ENCODE data around the gene DNAJB8.

Gene DNAJB8

DNA sequence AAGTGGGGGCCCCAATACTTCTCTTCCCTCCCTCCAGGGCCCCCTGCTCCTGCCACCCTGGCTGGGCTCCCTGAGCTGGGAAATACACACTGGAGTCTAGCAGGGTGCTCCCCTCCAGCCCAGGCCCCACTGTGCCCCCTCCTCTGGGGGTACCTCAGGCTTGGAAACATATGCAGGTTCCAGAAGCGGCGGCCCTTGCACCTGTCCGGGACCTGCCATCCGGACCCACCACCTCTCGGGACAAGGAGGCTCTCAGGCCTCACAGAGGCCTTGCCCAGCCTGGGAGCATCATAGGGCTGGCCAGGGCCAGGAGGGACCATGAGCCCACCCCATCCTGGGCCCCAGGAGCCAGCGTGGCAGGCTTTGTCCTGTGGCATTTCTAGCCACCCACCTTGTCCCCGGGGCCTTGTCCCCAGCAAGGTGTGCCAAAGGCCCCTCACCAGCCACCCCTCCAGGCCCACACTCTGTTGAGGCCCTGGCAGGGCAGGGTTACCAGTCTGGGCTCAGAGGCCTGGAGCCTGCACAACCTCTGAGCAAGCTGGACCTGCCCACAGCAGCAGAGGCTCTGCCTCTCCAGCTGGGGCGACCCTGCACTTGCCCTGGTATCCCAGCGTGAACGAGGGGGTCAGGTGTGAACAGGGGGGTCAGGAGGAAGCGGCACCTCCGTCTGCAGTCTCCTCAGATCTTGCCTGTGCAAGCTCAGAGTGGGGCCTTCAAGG is 45.8 kb downstream of the DNAJB8 start:
- H3K4me3 ChIP-seq (ENCODE audit: low read length): no peak overlapping the region
- TF ChIP-seq ZNF274 (IDR thresholded peaks at IDR 0.05; ENCODE audit: low read depth, low read length): no peak

DNA sequence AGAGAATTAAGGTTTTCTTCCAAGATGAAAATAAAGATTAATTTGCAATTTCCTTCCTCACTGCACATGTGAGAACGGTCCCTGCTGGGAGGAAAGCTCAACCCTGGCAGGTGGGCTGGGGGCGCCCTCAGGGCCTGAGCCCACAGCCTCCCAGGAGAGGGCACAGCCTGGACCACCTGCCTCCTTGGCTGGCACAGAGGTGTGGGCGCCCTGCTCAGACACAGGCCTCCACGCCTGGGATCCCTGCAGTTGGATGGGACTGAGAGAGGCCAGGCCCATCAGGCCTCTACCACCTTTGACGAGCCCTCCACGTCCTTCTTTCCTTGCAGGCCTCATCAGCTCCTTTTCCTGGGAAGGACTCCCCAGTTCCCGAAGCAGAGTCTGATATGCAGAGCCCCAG is 46.4 kb downstream of the DNAJB8 start:
- H3K4me3 ChIP-seq (ENCODE audit: low read length): no peak overlapping the region
- no peak for TF ChIP-seq ZNF274 (IDR thresholded peaks at IDR 0.05; ENCODE audit: low read depth, low read length)

DNA sequence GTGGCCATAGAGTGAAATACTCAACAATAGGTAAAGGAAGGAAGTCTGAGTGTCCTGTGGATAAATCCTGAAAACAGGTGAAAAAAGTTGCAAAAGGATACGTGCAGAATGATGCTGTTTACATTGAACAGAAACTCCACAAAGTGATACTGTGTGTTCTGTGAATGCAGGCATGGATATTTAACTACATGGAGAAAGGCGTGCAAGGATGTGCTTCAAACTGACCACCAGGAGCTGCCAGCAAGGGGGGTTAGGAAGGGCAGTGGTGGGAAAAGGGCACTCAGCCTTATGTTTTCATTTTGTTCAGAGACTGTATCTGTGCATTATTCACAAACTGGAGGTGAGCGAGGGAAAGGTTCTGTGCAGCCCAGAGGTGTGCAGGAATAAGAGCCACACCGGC is 47.4 kb downstream of the DNAJB8 start:
- no peak for TF ChIP-seq ZNF274 (IDR thresholded peaks at IDR 0.05; ENCODE audit: low read depth, low read length)

DNA sequence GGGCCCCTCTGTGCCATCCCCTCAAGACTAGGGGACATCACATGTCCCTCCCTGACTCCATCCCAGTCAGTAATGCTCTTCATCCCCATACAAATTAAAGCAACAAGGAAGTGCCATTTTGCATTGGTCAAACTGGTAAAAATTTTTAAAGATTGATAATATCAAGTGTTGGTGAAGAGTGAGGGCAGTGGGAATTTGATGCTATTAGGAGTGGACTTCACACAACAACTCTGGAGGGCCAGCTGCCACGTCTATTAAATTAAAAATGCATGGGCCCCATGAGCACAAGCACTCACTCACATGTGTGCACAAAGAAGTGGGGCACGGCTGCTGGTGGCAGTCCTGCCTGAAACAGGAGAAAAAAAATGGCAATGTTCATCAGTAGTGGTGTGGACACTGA is 47.8 kb downstream of the DNAJB8 start:
- TF ChIP-seq ZNF274 (IDR thresholded peaks at IDR 0.05; ENCODE audit: low read depth, low read length): no peak
- H3K4me3 ChIP-seq (ENCODE audit: low read length): no peak overlapping the region

More for the DNA sequence above, 47.4 kb downstream of the DNAJB8 start:
- no peak overlapping the region for H3K4me3 ChIP-seq (ENCODE audit: low read length)

DNA sequence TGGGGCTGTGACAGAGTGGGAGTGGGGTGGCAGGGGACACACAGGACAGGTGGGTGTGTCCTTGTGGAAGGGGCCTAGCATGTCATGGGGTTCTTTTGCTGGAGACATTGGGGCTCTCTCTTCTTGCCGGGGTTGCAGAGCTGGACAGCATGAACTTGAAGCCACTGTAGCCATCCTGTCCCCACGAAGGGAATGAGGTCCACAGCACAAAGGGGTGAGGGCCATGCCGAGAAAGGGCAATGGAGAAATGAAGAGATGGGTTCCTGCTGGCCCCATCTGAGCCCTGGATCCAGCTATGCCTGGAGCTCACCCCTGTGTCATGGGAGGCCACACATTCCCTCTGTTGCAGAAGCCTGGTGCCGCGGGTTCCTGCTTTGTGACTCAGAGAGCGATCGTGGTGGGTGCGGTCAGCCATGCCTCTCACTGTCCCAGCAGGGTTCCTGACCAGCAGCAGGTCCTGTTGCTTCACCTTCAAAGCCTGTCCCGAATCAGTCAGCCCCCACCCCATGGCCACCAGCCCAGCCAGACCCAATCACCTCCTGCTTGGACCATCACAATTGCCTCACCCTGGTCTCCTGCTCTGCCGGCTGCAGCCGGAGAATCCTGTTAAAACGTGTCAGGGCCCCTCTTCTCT is 50.0 kb downstream of the DNAJB8 start:
- no peak for TF ChIP-seq ZNF274 (IDR thresholded peaks at IDR 0.05; ENCODE audit: low read depth, low read length)
- H3K4me3 ChIP-seq (ENCODE audit: low read length): no peak overlapping the region

DNA sequence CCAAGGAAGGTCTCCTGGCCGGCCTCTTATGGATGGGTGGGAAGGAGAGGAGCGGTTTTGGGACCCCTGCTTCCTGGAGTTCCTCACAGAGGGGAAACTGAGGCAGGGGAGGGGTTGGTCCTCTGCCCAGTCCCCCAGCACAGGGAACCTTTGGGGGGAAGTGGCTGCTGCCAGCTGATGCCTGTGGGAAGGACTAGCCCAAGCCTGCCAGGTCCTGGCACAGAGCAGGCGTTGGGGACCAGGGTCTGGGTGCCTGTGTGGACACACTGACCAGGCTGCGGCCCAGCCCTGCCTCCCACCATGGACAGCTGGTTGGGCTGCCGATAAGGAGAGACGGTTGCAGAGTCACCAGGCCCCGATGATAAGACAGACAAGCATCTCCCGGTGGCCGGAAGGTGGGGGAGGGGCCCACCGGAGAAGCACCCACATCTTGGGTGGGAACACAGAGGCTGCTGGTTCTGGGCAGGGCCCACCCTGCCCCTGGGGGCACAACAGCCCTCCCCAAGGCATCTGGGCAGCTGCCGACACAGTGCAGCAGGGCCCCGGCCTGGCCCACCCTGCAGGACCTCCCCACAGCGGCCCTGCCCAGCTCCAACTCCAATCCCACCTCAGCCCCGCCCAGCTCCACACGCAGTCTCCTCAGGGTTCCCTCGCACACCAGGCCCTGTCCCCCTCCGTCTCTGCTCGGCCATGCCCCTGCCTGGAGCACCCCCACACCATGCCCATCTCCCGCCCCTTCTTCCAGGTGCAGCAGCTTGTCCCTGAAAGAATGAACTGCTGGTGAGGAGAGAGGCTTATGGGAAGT is 50.7 kb downstream of the DNAJB8 start:
- no peak for TF ChIP-seq ZNF274 (IDR thresholded peaks at IDR 0.05; ENCODE audit: low read depth, low read length)
- no peak overlapping the region for H3K4me3 ChIP-seq (ENCODE audit: low read length)

DNA sequence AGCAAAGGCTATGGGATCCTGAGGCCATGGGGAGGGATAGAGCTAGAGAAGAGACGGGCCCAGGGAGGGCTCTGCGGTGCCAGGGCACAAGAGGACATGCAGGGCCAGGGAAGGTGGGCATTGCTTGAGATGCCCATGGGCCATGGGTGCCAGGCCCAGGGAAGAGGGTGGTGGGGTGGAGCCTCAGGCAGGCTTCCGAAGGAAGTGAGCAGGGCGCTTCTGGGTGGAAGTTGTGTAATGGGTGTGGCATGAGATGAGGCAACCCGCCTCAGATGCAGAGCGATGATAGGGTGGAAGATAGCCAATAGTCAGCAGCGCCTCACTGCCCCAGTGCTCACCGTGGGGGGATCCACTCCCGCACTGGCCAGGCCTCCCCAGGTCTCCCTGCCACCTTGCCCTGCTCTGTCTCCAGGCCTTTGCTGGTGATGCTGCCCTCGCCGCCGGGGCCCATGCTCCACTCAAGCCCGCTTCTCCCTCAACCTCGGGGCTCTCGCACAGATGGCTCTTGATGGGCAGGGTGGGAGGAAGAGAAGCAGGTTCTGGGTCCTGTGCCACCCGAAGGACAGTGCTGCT is 51.4 kb downstream of the DNAJB8 start:
- no peak overlapping the region for H3K4me3 ChIP-seq (ENCODE audit: low read length)

DNA sequence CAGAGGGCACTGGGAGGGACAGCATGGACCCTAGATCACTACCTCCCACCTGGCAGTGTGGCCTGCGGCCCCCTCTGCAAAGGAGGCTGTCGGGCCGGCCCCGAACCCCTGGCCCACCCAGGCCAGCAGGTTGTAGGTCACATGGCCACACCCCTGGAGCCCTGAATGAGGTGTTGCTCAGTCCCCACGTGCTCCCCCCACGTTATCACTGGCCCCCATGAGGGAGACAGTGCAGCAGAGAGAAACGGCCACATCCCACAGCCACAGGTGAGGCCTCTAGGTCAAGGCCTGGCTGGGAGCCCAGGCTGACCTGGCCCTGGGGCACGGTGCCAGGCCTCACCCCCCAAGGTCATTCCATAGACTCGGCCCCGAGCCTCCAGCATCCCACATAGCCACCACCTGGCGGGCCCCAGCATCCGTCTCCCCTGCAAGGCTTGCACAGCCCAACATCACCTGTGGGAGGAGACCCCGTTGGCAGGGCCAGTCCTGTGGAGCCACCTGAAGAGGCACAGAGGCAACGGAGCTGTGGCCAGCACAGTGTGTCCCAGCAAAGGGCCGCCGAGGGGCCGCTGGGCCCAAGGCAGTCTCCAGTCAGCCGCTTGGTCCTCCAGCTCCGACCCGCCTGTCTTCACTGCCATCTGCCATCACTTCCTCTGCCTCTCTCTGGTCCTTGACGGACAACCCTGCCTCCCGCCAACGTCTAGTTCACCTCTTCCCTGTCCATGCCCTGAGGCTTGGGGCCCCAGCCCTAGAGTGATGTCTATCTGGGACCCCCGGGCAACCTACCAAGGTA is 53.1 kb downstream of the DNAJB8 start:
- no peak for TF ChIP-seq ZNF274 (IDR thresholded peaks at IDR 0.05; ENCODE audit: low read depth, low read length)
- no peak overlapping the region for H3K4me3 ChIP-seq (ENCODE audit: low read length)

More for the DNA sequence above, 51.4 kb downstream of the DNAJB8 start:
- no peak for TF ChIP-seq ZNF274 (IDR thresholded peaks at IDR 0.05; ENCODE audit: low read depth, low read length)

DNA sequence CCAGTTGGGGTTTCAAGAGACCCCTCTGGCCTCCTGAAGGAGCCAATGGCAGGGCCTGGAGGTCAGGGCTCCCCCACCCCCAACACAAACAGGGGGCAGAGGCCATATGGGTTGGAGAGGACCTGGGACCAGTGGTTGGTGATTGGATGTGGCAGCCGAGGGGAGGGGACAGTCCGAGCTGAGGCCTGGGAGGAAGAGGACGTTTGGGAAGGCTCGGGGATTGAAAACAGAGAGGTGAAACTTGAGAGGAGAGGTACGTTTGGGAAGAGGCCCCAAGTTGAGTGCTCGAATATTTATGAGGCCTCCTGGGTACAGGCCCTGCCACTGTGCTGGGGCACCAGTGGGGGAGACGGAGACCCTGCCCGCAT is 53.7 kb downstream of the DNAJB8 start:
- no peak for TF ChIP-seq ZNF274 (IDR thresholded peaks at IDR 0.05; ENCODE audit: low read depth, low read length)
- no peak overlapping the region for H3K4me3 ChIP-seq (ENCODE audit: low read length)
